Measurements from ENCODE around the gene SCAMP4. TPM values are rescaled to one million over a fixed set of nuclear protein-coding genes. Genes with fewer than 3 reads are reported as not detected.

Gene SCAMP4
- total RNA-seq, 2 donors from 2014 or later = 35.0 to 42.1 TPM

GRCh38 chr19:1913781-1914577, 8.8 kb downstream of the SCAMP4 start:
- DNase-seq (ENCODE audit: low spot score) = no peak
- peaks cover 27% of the 10 kb centered on the region for H3K36me3 ChIP-seq
- H3K4me1 ChIP-seq = peaks cover 0 to 8% of the 10 kb centered on the region in 2 donors
- TF ChIP-seq, protein P1, sequence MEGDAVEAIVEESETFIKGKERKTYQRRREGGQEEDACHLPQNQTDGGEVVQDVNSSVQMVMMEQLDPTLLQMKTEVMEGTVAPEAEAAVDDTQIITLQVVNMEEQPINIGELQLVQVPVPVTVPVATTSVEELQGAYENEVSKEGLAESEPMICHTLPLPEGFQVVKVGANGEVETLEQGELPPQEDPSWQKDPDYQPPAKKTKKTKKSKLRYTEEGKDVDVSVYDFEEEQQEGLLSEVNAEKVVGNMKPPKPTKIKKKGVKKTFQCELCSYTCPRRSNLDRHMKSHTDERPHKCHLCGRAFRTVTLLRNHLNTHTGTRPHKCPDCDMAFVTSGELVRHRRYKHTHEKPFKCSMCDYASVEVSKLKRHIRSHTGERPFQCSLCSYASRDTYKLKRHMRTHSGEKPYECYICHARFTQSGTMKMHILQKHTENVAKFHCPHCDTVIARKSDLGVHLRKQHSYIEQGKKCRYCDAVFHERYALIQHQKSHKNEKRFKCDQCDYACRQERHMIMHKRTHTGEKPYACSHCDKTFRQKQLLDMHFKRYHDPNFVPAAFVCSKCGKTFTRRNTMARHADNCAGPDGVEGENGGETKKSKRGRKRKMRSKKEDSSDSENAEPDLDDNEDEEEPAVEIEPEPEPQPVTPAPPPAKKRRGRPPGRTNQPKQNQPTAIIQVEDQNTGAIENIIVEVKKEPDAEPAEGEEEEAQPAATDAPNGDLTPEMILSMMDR (IDR thresholded peaks at IDR 0.05) = no peak
- H3K27ac ChIP-seq = no peak overlapping the region
- no peaks in the 10 kb centered on the region for H3K27me3 ChIP-seq
- H3K4me3 ChIP-seq = no peak overlapping the region
- H3K9me3 ChIP-seq = no peaks in the 10 kb centered on the region

DNA sequence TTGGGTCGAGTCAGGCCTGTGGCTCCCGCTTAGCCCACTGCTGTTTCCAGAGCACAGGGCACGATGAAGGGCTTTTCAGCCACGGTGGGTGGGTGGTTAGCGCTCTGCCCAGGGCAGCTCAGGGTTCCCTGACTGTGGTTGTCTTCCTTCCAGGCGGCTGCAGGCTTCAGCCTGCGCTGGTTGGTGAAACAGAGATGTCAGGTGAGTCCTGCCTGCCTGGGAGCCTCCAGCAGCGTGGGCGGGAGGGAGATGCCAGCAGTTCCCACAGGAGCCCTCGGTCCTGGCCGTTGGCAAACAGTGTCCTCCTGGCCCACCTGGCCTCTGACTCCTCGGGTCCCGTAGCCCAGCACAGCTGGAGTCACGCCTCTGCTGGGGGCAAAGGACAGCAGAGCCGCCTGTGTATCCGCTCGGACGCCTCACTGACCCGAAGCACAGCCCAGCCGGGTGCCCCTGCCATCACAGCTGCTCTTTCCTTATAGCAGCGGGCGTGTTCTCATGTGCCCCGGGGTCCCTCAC, 9.7 kb downstream of the SCAMP4 start:
- DNase-seq (ENCODE audit: low spot score) = no peak
- Histone ChIP-seq H3K27me3 (no peaks in the 10 kb centered on the region), H3K4me1 (no peaks in the 10 kb centered on the region), H3K4me3 (no peak overlapping the region), H3K27ac (no peak overlapping the region), H3K9me3 (no peaks in the 10 kb centered on the region), H3K36me3 (peaks cover 29% of the 10 kb centered on the region)
- TF ChIP-seq, protein P1 (IDR thresholded peaks at IDR 0.05) = no peak

DNA sequence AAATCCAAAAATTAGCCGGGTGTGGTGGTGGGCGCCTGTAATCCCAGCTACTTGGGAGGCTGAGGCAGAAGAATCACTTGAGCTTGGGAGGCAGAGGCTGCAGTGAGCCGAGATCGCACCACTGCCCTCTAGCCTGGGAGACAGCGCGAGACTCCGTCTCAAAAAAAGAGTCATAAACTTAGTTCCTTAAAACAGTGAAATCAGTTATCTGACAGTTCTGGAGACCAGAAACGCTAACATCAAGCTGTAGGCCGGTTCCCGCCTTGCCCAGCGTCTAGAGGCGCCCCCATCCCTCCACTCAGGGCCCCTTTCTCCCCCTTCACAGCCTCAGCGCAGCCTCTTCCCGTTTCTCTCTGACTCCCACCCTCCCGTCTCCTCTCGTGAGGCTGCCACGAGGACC, 11.9 kb downstream of the SCAMP4 start:
- TF ChIP-seq, protein P1 (IDR thresholded peaks at IDR 0.05) = no peak
- Histone ChIP-seq H3K27ac (no peak overlapping the region), H3K27me3 (no peaks in the 10 kb centered on the region), H3K4me1 (no peaks in the 10 kb centered on the region), H3K9me3 (no peaks in the 10 kb centered on the region), H3K4me3 (no peak overlapping the region), H3K36me3 (peaks cover 40% of the 10 kb centered on the region)
- DNase-seq (ENCODE audit: low spot score) = no peak

DNA sequence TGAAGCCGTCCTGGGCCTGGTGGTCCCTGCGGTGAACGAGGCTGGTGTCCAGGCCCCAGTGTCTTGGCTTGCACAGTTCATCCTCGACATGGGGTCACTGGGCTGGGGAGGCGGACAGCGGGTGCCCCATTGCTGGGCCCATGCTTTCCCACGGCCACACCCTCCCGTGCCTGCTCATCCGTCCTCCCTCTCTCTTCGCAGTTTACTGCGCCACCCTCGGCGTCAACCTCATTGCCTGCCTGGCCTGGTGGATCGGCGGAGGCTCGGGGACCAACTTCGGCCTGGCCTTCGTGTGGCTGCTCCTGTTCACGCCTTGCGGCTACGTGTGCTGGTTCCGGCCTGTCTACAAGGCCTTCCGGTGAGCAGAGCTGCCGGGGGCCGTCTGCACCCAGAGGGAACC, 12.7 kb downstream of the SCAMP4 start:
- Histone ChIP-seq H3K36me3 (peaks cover 42% of the 10 kb centered on the region), H3K4me1 (no peaks in the 10 kb centered on the region), H3K9me3 (no peaks in the 10 kb centered on the region), H3K4me3 (no peak overlapping the region), H3K27me3 (no peaks in the 10 kb centered on the region), H3K27ac (no peak overlapping the region)
- no peak for DNase-seq (ENCODE audit: low spot score)
- TF ChIP-seq, protein P1 (IDR thresholded peaks at IDR 0.05) = no peak

DNA sequence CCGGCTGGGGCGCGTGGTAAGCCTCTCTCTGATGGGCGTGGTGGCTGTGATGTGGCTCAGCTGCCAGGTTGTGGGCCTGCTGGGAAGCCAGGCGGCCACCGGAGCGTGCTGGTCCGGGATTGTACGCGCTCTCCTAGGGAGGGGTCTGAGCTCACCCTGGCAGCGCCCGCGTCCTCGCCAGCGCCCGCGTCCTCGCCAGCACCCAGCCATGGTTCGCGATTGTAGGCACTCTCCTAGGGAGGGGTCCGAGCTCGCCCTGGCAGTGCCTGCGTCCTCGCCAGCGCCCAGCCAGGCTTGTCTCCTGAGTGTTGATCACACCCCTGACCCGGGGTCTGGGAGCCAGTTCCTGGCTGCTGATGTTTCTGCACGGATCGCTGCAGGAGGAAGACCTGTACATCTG, 13.8 kb downstream of the SCAMP4 start:
- DNase-seq (ENCODE audit: low spot score) = no peak
- Histone ChIP-seq H3K9me3 (no peaks in the 10 kb centered on the region), H3K27ac (no peak overlapping the region), H3K4me3 (no peak overlapping the region), H3K4me1 (no peaks in the 10 kb centered on the region), H3K36me3 (peaks cover 40% of the 10 kb centered on the region), H3K27me3 (no peaks in the 10 kb centered on the region)
- TF ChIP-seq, protein P1 (IDR thresholded peaks at IDR 0.05) = no peak

Measured in right atrium auricular region (tissue), 2 donors.